K562 (cell line): ENCODE measurements around the gene HDAC10. TPM values are rescaled to one million over a fixed set of nuclear protein-coding genes. Genes with fewer than 3 reads are reported as not detected.

ENCODE experiments used
- CC2D1A ChIP-seq: fragments of 450-650 bp; IDR thresholded peaks from 2 replicates; pipeline ENCODE4 v1.6.1; 2017; ENCODE audit warnings: mild to moderate bottlenecking
- CCNT2 ChIP-seq: IDR thresholded peaks from 2 replicates; pipeline ENCODE4 v1.6.1; 2011; ENCODE audit warnings: borderline replicate concordance, low read depth, mild to moderate bottlenecking, moderate library complexity, mixed read lengths, low read length; ENCODE audit not compliant: insufficient read length; ENCODE audit errors: extremely low read depth
- CEBPZ ChIP-seq: fragments of 150-350 bp; IDR thresholded peaks from 2 replicates; pipeline ENCODE4 v1.6.1; 2014; ENCODE audit warnings: low read depth, mild to moderate bottlenecking, low read length, borderline replicate concordance
- DIDO1 ChIP-seq: fragments of 450-650 bp; IDR thresholded peaks from 2 replicates; pipeline ENCODE4 v1.6.1; 2016; ENCODE audit warnings: low read depth, missing biosample characterization, missing genetic modification characterization
- GABPA ChIP-seq: fragments of 200-800 bp; sonication (Bioruptor generic); conservative IDR thresholded peaks from 2 replicates; pipeline ENCODE4 v1.6.1; 2016; ENCODE audit warnings: low read depth, missing genetic modification characterization, missing compliant biosample characterization
- HCFC1 ChIP-seq: IDR thresholded peaks from 2 replicates; pipeline ENCODE4 v1.6.1; 2012; ENCODE audit warnings: low read depth, low read length, improper control_type of control experiment
- HMG20B ChIP-seq: fragments of 250-450 bp; sonication (Bioruptor Pico); IDR thresholded peaks from 2 replicates; pipeline ENCODE4 v1.5.0; 2021; ENCODE audit warnings: mild to moderate bottlenecking
- MEF2D ChIP-seq: conservative IDR thresholded peaks from 2 replicates; pipeline ENCODE4 v1.6.1; 2016; ENCODE audit warnings: low read depth, missing genetic modification characterization, missing compliant biosample characterization
- MNT ChIP-seq, 2 experiments: fragments of 450-650 bp; conservative IDR thresholded peaks; 2 replicates each; pipeline ENCODE4 v1.6.1; 2017; ENCODE audit warnings: mild to moderate bottlenecking in 2 of 2, moderate library complexity in 2 of 2
- POLR2H ChIP-seq: IDR thresholded peaks from 2 replicates; pipeline ENCODE4 v1.6.1; 2016; ENCODE audit warnings: missing genetic modification characterization, low read depth, mild to moderate bottlenecking, control low read depth, missing compliant biosample characterization, moderate library complexity
- PTTG1 ChIP-seq: fragments of 450-650 bp; IDR thresholded peaks from 2 replicates; pipeline ENCODE4 v1.6.1; 2016; ENCODE audit warnings: low read depth, mild to moderate bottlenecking, missing genetic modification characterization, missing compliant biosample characterization
- SRSF3 ChIP-seq: fragments of 200-400 bp; formaldehyde crosslinking; IDR thresholded peaks from 2 replicates; pipeline ENCODE4 v1.6.1; 2016; ENCODE audit warnings: mild to moderate bottlenecking, low read length, moderate library complexity; ENCODE audit not compliant: insufficient read depth
- STAT6 ChIP-seq: sonication (generic); formaldehyde crosslinking; IDR thresholded peaks from 2 replicates; pipeline ENCODE4 v1.8.1; 2023; ENCODE audit warnings: mild to moderate bottlenecking, missing genetic modification reagents
- U2AF2 ChIP-seq: fragments of 200-400 bp; formaldehyde crosslinking; optimal IDR thresholded peaks from 2 replicates; pipeline ENCODE3; 2017; ENCODE audit warnings: low read depth, mild to moderate bottlenecking, low read length
- XRCC4 ChIP-seq: IDR thresholded peaks from one replicate; pipeline ENCODE4 v1.6.1; 2011; ENCODE audit not compliant: insufficient read depth, insufficient read length; ENCODE audit errors: extremely low read depth
- ZEB2 ChIP-seq: fragments of 450-650 bp; IDR thresholded peaks from 2 replicates; pipeline ENCODE4 v1.6.1; 2016
- polyA plus RNA-seq, 8 experiments: library from polyadenylated mRNA; depleted of rRNA in 4 of 8; stranded (reverse) in 5 of 8; unstranded in 3 of 8; fragments of >200 nt; fragmentation: Nextera tagmentation in 2 of 8; fragmentation: Illumina TruSeq in 1 of 8; extraction: Ambion mirVana in 2 of 8; extraction: Trizol in 1 of 8; gene quantifications; 2 replicates each; pipeline versions ENCODE4 v1.2.1 to v1.2.3, GENCODE V29; 2011 to 2014; ENCODE audit warnings: inconsistent platforms in 1 of 8, missing spikeins in 1 of 8
- total RNA-seq, 7 experiments: library from RNA; depleted of rRNA in 6 of 7; stranded (reverse); fragments of >200 nt in 6 of 7; fragmentation: Illumina TruSeq in 2 of 7; extraction: Trizol in 2 of 7; gene quantifications; 2 replicates each; pipeline versions ENCODE4 v1.2.1 to v1.2.3, GENCODE V29; 2011 to 2021; ENCODE audit warnings: low replicate concordance in 1 of 7

HDAC10 gene
- total and polyA plus RNA-seq, 9 of the 15 experiments (the other 6 are each of a cell fraction or from before 2014, with no cell fraction given): 0.10 to 44.2 (median 6.5) TPM

- TF ChIP-seq CEBPZ (no peak), CCNT2 (peak; percentile 9), XRCC4 (no peak), HMG20B (CRISPR knock-in tag) (no peak), U2AF2 (no peak), DIDO1 (tag) (no peak), GABPA (tag) (peak; percentile 6), HCFC1 (no peak), POLR2H (no peak), CC2D1A (no peak), SRSF3 (no peak), MEF2D (tag) (no peak), MNT (conservative IDR thresholded peaks at IDR 0.05) (peak; percentile 3 to 47; a peak in 1 of 4 replicates), PTTG1 (tag) (no peak), STAT6 (CRISPR knock-in tag) (no peak), ZEB2 (no peak)
Observed at GRCh38 chr22:50245214-50246072, 5.6 kb downstream of the HDAC10 start (continued).
